HL-60 (cell line): ENCODE data around the gene ANKUB1.

Experiments
- DNase-seq, 2 experiments: peaks; one replicate each; pipeline ENCODE4 v3.0.0-alpha.2; 2010 to 2020; ENCODE audit warnings: low read depth in 1 of 2, low spot score in 1 of 2
- H3K27ac ChIP-seq: fragments of 250-450 bp; sonication (Bioruptor Pico); replicated peaks from 2 replicates; pipeline ENCODE4 v1.5.1; 2020; ENCODE audit warnings: mild to moderate bottlenecking, moderate library complexity
- H3K27me3 ChIP-seq: fragments of 250-450 bp; sonication (Bioruptor Pico); 2 replicates; pipeline ENCODE4 v1.5.1; 2021; ENCODE audit warnings: mild to moderate bottlenecking, moderate library complexity; ENCODE audit not compliant: insufficient read depth, poor library complexity, severe bottlenecking
- H3K4me3 ChIP-seq: replicated peaks from 2 replicates; pipeline ENCODE4 v1.5.1; 2011; ENCODE audit warnings: mild to moderate bottlenecking, control low read depth, low read length; ENCODE audit not compliant: insufficient read depth
- GABPA ChIP-seq: IDR thresholded peaks from 2 replicates; pipeline ENCODE4 v1.6.1; 2012; ENCODE audit warnings: low read depth
- POLR2AphosphoS5 ChIP-seq: IDR thresholded peaks from 2 replicates; pipeline ENCODE4 v1.6.1; 2012; ENCODE audit warnings: low read depth
- SPI1 ChIP-seq: IDR thresholded peaks from 2 replicates; pipeline ENCODE4 v1.6.1; 2012; ENCODE audit warnings: low read depth, mild to moderate bottlenecking, borderline replicate concordance
- TF ChIP-seq, protein P1 (sequence below): IDR thresholded peaks from one replicate; pipeline ENCODE4 v1.5.1; 2011; ENCODE audit warnings: low read length, control low read depth, inconsistent platforms; ENCODE audit not compliant: insufficient read depth
- TF ChIP-seq, protein P2 (sequence below): IDR thresholded peaks from 2 replicates; pipeline ENCODE4 v1.6.1; 2012; ENCODE audit warnings: low read depth; ENCODE audit not compliant: insufficient replicate concordance

The ANKUB1 gene

DNA sequence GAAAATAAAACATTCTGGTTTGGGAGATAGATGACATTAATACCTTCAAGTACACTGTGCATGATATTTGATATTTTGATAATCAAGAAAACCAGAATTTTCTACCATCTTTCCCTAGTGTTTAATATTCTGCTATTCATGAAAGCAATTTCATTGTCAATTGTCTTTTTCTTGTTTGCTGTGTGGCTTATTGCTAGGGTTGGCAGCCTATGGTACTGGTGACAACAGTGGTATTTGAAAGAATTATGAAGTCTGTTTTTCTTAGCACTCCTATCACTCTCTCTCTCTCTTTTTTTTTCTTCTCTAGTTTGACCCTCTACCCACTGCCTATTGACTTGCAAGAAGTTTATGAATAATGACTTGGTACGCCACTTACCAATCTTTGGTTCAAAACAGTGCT lies 36.0 kb upstream of the ANKUB1 start:
- DNase-seq = no peak

DNA sequence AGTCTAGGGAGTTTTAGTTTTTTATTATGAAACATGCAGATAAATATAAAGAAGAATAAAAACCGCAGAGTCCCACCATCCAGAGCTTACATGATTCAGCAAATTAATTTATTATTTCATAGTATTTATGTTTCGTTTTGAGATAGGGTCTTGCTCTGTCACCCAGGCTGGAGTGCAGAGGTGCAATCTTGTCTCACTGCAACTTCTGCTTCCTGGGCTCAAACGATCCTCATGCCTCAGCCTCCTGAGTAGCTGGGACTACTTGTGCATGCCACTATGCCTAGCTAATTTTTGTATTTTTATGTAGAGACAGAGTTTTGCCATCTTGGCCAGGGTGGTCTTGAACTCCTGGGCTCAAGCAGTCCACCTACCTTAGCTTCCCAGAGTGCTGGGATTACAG lies 34.3 kb upstream of the ANKUB1 start:
- Histone ChIP-seq H3K27ac (no peak overlapping the region), H3K4me3 (no peak overlapping the region), H3K27me3 (no peaks in the 10 kb centered on the region)
- no peak for DNase-seq
- TF ChIP-seq SPI1 = no peak
- no peak for TF ChIP-seq GABPA
- TF ChIP-seq, protein P1, sequence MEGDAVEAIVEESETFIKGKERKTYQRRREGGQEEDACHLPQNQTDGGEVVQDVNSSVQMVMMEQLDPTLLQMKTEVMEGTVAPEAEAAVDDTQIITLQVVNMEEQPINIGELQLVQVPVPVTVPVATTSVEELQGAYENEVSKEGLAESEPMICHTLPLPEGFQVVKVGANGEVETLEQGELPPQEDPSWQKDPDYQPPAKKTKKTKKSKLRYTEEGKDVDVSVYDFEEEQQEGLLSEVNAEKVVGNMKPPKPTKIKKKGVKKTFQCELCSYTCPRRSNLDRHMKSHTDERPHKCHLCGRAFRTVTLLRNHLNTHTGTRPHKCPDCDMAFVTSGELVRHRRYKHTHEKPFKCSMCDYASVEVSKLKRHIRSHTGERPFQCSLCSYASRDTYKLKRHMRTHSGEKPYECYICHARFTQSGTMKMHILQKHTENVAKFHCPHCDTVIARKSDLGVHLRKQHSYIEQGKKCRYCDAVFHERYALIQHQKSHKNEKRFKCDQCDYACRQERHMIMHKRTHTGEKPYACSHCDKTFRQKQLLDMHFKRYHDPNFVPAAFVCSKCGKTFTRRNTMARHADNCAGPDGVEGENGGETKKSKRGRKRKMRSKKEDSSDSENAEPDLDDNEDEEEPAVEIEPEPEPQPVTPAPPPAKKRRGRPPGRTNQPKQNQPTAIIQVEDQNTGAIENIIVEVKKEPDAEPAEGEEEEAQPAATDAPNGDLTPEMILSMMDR = no peak
- TF ChIP-seq POLR2AphosphoS5 = no peak
- TF ChIP-seq, protein P2, sequence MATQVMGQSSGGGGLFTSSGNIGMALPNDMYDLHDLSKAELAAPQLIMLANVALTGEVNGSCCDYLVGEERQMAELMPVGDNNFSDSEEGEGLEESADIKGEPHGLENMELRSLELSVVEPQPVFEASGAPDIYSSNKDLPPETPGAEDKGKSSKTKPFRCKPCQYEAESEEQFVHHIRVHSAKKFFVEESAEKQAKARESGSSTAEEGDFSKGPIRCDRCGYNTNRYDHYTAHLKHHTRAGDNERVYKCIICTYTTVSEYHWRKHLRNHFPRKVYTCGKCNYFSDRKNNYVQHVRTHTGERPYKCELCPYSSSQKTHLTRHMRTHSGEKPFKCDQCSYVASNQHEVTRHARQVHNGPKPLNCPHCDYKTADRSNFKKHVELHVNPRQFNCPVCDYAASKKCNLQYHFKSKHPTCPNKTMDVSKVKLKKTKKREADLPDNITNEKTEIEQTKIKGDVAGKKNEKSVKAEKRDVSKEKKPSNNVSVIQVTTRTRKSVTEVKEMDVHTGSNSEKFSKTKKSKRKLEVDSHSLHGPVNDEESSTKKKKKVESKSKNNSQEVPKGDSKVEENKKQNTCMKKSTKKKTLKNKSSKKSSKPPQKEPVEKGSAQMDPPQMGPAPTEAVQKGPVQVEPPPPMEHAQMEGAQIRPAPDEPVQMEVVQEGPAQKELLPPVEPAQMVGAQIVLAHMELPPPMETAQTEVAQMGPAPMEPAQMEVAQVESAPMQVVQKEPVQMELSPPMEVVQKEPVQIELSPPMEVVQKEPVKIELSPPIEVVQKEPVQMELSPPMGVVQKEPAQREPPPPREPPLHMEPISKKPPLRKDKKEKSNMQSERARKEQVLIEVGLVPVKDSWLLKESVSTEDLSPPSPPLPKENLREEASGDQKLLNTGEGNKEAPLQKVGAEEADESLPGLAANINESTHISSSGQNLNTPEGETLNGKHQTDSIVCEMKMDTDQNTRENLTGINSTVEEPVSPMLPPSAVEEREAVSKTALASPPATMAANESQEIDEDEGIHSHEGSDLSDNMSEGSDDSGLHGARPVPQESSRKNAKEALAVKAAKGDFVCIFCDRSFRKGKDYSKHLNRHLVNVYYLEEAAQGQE = no peak

More for the DNA sequence above, 36.0 kb upstream of the ANKUB1 start:
- TF ChIP-seq, protein P1 = no peak
- TF ChIP-seq, protein P2 = no peak
- TF ChIP-seq SPI1 (no peak), GABPA (no peak), POLR2AphosphoS5 (no peak)
- no peak overlapping the region for H3K27ac ChIP-seq
- H3K27me3 ChIP-seq = no peaks in the 10 kb centered on the region
- no peak overlapping the region for H3K4me3 ChIP-seq

DNA sequence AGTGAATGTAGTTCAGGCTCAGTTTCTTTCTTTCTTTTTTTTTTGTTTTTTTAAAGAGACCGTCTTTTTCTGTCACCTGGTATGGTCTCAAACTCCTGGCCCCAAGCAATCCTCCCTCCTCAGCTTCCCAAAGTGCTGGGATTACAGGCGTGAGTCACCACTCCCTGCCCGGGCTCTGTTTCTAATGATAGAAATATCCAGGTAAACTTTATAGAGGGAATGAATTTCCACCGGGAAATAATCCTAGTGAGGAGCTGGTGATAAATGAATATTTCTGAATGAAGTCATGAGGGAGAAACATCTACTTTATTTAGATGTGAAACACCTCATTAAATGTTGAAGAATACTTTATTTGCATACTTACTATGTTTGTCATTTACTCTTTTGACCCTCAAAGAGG lies 27.8 kb upstream of the ANKUB1 start:
- no peak for DNase-seq
- Histone ChIP-seq H3K27ac (no peak overlapping the region), H3K27me3 (no peaks in the 10 kb centered on the region), H3K4me3 (no peak overlapping the region)
- TF ChIP-seq, protein P2 = no peak
- TF ChIP-seq GABPA = no peak
- TF ChIP-seq, protein P1 = no peak
- TF ChIP-seq POLR2AphosphoS5 = no peak
- TF ChIP-seq SPI1 = no peak
